ENCODE results near the gene UBXN7. TPM values are rescaled to one million over a fixed set of nuclear protein-coding genes. Genes with fewer than 3 reads are reported as not detected.
"Not testable (repeated sequence)": the region's sequence is repeated elsewhere in the genome, so short reads cannot be mapped to it uniquely, and the experiment has no call there.

The UBXN7 gene
- total and polyA plus RNA-seq, 9 of the 15 experiments (the other 6 are each of a cell fraction or from before 2014, with no cell fraction given) = 3.5 to 44.6 (median 13.4) TPM

GRCh38 chr3:196421668-196422067 lies 10.6 kb downstream of the UBXN7 start:
- H3K9ac ChIP-seq (ENCODE audit: insufficient read depth in 1 of 2, low read depth in 2 of 2, low read length in 2 of 2); intact Hi-C loops (cut with micrococcal nuclease); H3K9me3 ChIP-seq (replicated peaks; ENCODE audit: control insufficient read depth, insufficient read depth, low read depth, low read length); H3K27me3 ChIP-seq (ENCODE audit: control insufficient read depth in 2 of 2, insufficient read depth in 2 of 2, low read length in 2 of 2); H3K9me1 ChIP-seq (ENCODE audit: control insufficient read depth, insufficient read depth, low read length); H3K4me2 ChIP-seq (ENCODE audit: insufficient read depth, low read length); BruUV-seq (replicated peaks); FAIRE-seq; H2AFZ ChIP-seq (ENCODE audit: low read depth, low read length); CTCF ChIA-PET (ENCODE audit: low intra/inter-chr PET ratio); ATAC-seq; H3K4me3 ChIP-seq; H3K27ac ChIP-seq (ENCODE audit: extremely low read depth, low read depth, low read length); in situ Hi-C loops (cut with MboI); DNase-seq (ENCODE audit: extremely low read depth in 1 of 4, low spot score in 3 of 4); H3K36me3 ChIP-seq (ENCODE audit: control insufficient read depth, insufficient read depth, low read length): not testable (repeated sequence)
- Histone ChIP-seq H3K4me1 (replicated peaks in 1 of 2; ENCODE audit: control insufficient read depth in 2 of 2, insufficient read depth in 2 of 2, low read length in 2 of 2) (peaks cover 13 to 14% of the 10 kb centered on the region in 2 experiments; a peak in 3 of 5 replicates), H4K20me1 (replicated peaks; ENCODE audit: control insufficient read depth, insufficient read depth, low read length) (peaks cover 14% of the 10 kb centered on the region), H3K79me2 (ENCODE audit: control insufficient read depth, insufficient read depth, low read length) (peaks cover 88% of the 10 kb centered on the region)
- POLR2A ChIA-PET = interaction anchor here (0.7 to 0.9 kb wide), 2 partner anchors 10 to 51 kb away, joined by 3 read pairs; no protein-coding TSS in a partner anchor
- 93% methylated on average over 5 of the region's 5 CpGs for whole genome bisulfite sequencing (ENCODE audit: insufficient coverage, low coverage, missing lambda C conversion rate)

DNA sequence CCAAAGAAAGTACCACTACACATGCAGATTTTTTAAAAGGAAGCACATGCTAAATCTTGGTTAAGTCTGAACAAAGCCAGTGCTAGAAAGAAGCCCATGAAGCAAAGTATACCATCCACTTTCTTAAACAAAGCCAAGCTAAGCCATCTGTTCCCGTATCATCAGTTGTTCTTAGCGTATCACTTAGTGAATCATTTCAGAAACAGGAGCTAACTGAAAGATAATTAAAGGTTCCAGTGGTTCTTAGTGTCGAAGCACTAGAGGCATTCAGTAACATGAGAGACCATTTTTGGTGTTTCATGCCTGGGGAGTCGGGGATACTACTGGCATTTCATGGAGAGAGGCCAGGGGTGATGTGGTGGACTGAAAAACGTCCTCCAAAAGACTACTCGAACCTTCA lies 12.8 kb downstream of the UBXN7 start:
- no peak overlapping the region for H2AFZ ChIP-seq (ENCODE audit: low read depth, low read length)
- BruUV-seq (replicated peaks) = no TSS peak
- H3K27ac ChIP-seq (ENCODE audit: extremely low read depth, low read depth, low read length) = no peak overlapping the region
- H3K36me3 ChIP-seq (ENCODE audit: control insufficient read depth, insufficient read depth, low read length) = peaks cover 2% of the 10 kb centered on the region
- intact Hi-C loops (cut with micrococcal nuclease) = no loop called here
- DNase-seq (ENCODE audit: extremely low read depth in 1 of 4, low spot score in 3 of 4) (no peak), ATAC-seq (no peak), FAIRE-seq (no peak)
- H3K9me3 ChIP-seq (replicated peaks; ENCODE audit: control insufficient read depth, insufficient read depth, low read depth, low read length) = no peaks in the 10 kb centered on the region; the same call in 1 of the 2 replicates
- ChIA-PET CTCF (ENCODE audit: low intra/inter-chr PET ratio) (no interaction called here), POLR2A (interaction anchor here (1.1 kb wide), 1 partner anchor 13 kb away, joined by 3 read pairs; the partner anchor contains the start of gene UBXN7)
- no peak for TF ChIP-seq GATAD2B (IDR thresholded peaks at IDR 0.05; ENCODE audit: borderline replicate concordance)
- no peak for TF ChIP-seq ZFX (CRISPR knock-in tag; IDR thresholded peaks at IDR 0.05)
- no peak for TF ChIP-seq PHF20 (IDR thresholded peaks at IDR 0.05; ENCODE audit: partially characterized antibody)
- TF ChIP-seq FOXK1 (CRISPR knock-in tag; IDR thresholded peaks at IDR 0.05; ENCODE audit: borderline replicate concordance) = no peak
- TF ChIP-seq CCAR2 (IDR thresholded peaks at IDR 0.05; ENCODE audit: low read depth, low read length) = no peak
- no peak for TF ChIP-seq BRCA1 (IDR thresholded peaks at IDR 0.05)
- no peak for TF ChIP-seq BRCA1 (CRISPR knock-in tag; IDR thresholded peaks at IDR 0.05)
- no peak for TF ChIP-seq ZBED1 (IDR thresholded peaks at IDR 0.05)
- in situ Hi-C loops (cut with MboI) = no loop called here
- H4K20me1 ChIP-seq (replicated peaks; ENCODE audit: control insufficient read depth, insufficient read depth, low read length) = peaks cover 14% of the 10 kb centered on the region
- H3K9me1 ChIP-seq (ENCODE audit: control insufficient read depth, insufficient read depth, low read length) = no peaks in the 10 kb centered on the region
- no peak overlapping the region for H3K4me3 ChIP-seq
- H3K27me3 ChIP-seq (ENCODE audit: control insufficient read depth in 2 of 2, insufficient read depth in 2 of 2, low read length in 2 of 2) = no peaks in the 10 kb centered on the region
- peaks cover 13 to 14% of the 10 kb centered on the region in 2 experiments; a peak in 3 of 5 replicates for H3K4me1 ChIP-seq (replicated peaks in 1 of 2; ENCODE audit: control insufficient read depth in 2 of 2, insufficient read depth in 2 of 2, low read length in 2 of 2)
- WGBS (ENCODE audit: insufficient coverage, low coverage, missing lambda C conversion rate) = 75% methylated on average over 6 of the region's 6 CpGs
- peaks cover 87% of the 10 kb centered on the region for H3K79me2 ChIP-seq (ENCODE audit: control insufficient read depth, insufficient read depth, low read length)
- H3K4me2 ChIP-seq (ENCODE audit: insufficient read depth, low read length) = no peak overlapping the region
- H3K9ac ChIP-seq (ENCODE audit: insufficient read depth in 1 of 2, low read depth in 2 of 2, low read length in 2 of 2) = no peak overlapping the region

Data from K562 (cell line).